HG02642 (cell line): Measurements from ENCODE around the gene NCOA4.
"Not testable (repeated sequence)": the region's sequence is repeated elsewhere in the genome, so short reads cannot be mapped to it uniquely, and the experiment has no call there.

Experiments
- ATAC-seq: cut with Tn5 transposase; IDR thresholded peaks from one replicate; pipeline ENCODE4 v1.9.1; 2021; ENCODE audit warnings: mild to moderate bottlenecking; ENCODE audit not compliant: unreplicated experiment, poor library complexity

Gene NCOA4

GRCh38 chr10:45997994-45998763 lies 32.2 kb downstream of the NCOA4 start:
- no peak for ATAC-seq

- no peak for ATAC-seq
Observed at GRCh38 chr10:45997557-45997956, 32.9 kb downstream of the NCOA4 start.

GRCh38 chr10:45985590-45985989 lies 44.8 kb downstream of the NCOA4 start:
- not testable (repeated sequence) for ATAC-seq

GRCh38 chr10:45984473-45984872 lies 46.0 kb downstream of the NCOA4 start:
- not testable (repeated sequence) for ATAC-seq

- ATAC-seq: peak; percentile 65
Observed at GRCh38 chr10:45983538-45984186, 46.8 kb downstream of the NCOA4 start.

GRCh38 chr10:45981367-45981766 lies 49.1 kb downstream of the NCOA4 start:
- ATAC-seq: not testable (repeated sequence)

- ATAC-seq: peak; percentile 81
Observed at GRCh38 chr10:45978554-45978953, 51.9 kb downstream of the NCOA4 start.

GRCh38 chr10:45974041-45974440 lies 56.4 kb downstream of the NCOA4 start:
- not testable (repeated sequence) for ATAC-seq

GRCh38 chr10:45972813-45973169 lies 57.6 kb downstream of the NCOA4 start:
- ATAC-seq: peak; percentile 17

- peak; percentile 82 for ATAC-seq
Observed at GRCh38 chr10:45972106-45972812, 58.2 kb downstream of the NCOA4 start, which contains the start of gene TIMM23. Gene TIMM23, plus strand, starts transcription at chr10:45972489. Its CDS starts 136 bp downstream, at chr10:45972625.

- peak; percentile 38 for ATAC-seq
Observed at GRCh38 chr10:45971742-45972105, 58.7 kb downstream of the NCOA4 start.

- ATAC-seq: not testable (repeated sequence)
Observed at GRCh38 chr10:45971019-45971418, 59.4 kb downstream of the NCOA4 start.

- not testable (repeated sequence) for ATAC-seq
Observed at GRCh38 chr10:45962686-45963452, 67.6 kb downstream of the NCOA4 start.

GRCh38 chr10:45957928-45958327 lies 72.5 kb downstream of the NCOA4 start:
- ATAC-seq: not testable (repeated sequence)

GRCh38 chr10:45956634-45957033 lies 73.8 kb downstream of the NCOA4 start:
- not testable (repeated sequence) for ATAC-seq
